Calu3 (cell line): ENCODE data around the gene NUFIP1. TPM values are rescaled to one million over a fixed set of nuclear protein-coding genes. Genes with fewer than 3 reads are reported as not detected.

Experiments
- BruUV-seq: library from RNA; stranded (reverse); fragments of 400-500 nt; replicated peaks from 2 replicates; lab custom pipeline; 2021; lab: Mats Ljungman, UMichigan
- CTCF ChIA-PET: fragments of 300-600 bp; sonication (Branson Sonifier 250); formaldehyde crosslinking; loops from one replicate; lab custom pipeline; 2022; ENCODE audit warnings: antibody characterized with exemption; lab: Charles Lee
- DNase-seq: peaks from one replicate; pipeline ENCODE4 v3.0.0; 2022
- H3K27ac Mint-ChIP-seq: one replicate; pipeline ENCODE4 v1.8.0; 2022; ENCODE audit warnings: mixed read lengths; ENCODE audit not compliant: unreplicated experiment
- H3K27me3 Mint-ChIP-seq: one replicate; pipeline ENCODE4 v1.8.0; 2022; ENCODE audit warnings: mixed read lengths; ENCODE audit not compliant: unreplicated experiment
- H3K36me3 Mint-ChIP-seq: one replicate; pipeline ENCODE4 v1.8.0; 2022; ENCODE audit warnings: mild to moderate bottlenecking, moderate library complexity, mixed read lengths; ENCODE audit not compliant: insufficient read depth, unreplicated experiment
- H3K4me1 Mint-ChIP-seq: one replicate; pipeline ENCODE4 v1.8.0; 2022; ENCODE audit warnings: mild to moderate bottlenecking, low read depth, mixed read lengths; ENCODE audit not compliant: unreplicated experiment
- H3K4me3 Mint-ChIP-seq: one replicate; pipeline ENCODE4 v1.8.0; 2022; ENCODE audit warnings: mild to moderate bottlenecking, low read depth, moderate library complexity, mixed read lengths; ENCODE audit not compliant: unreplicated experiment
- H3K9me3 Mint-ChIP-seq: one replicate; pipeline ENCODE4 v1.8.0; 2022; ENCODE audit warnings: low read depth, mixed read lengths; ENCODE audit not compliant: unreplicated experiment
- CTCF ChIP-seq: fragments of 200-600 bp; IDR thresholded peaks from one replicate; pipeline ENCODE4 v1.8.0; 2022; ENCODE audit warnings: antibody characterized with exemption; ENCODE audit not compliant: unreplicated experiment
- intact Hi-C: fragments of 100-400 bp; cut with micrococcal nuclease; formaldehyde crosslinking; loops from one replicate; pipeline ENCODE4 v1.10.0; 2022; ENCODE audit not compliant: unreplicated experiment
- total RNA-seq: library from RNA; stranded (reverse); gene quantifications from 2 replicates; pipeline ENCODE4 v1.2.3, GENCODE V29; 2022

The NUFIP1 gene
- total RNA-seq, 1 experiment from 2014 or later, result 6.6 TPM

GRCh38 chr13:44908712-44909111, 80.6 kb downstream of the NUFIP1 start:
- Mint-ChIP-seq H3K4me3 (no peak overlapping the region), H3K4me1 (no peaks in the 10 kb centered on the region), H3K9me3 (no peaks in the 10 kb centered on the region), H3K27ac (no peak overlapping the region), H3K27me3 (no peaks in the 10 kb centered on the region), H3K36me3 (no peaks in the 10 kb centered on the region)
- TF ChIP-seq CTCF, result no peak
- intact Hi-C loops, result no loop called here
- no peak for DNase-seq
- no TSS peak for BruUV-seq
- CTCF ChIA-PET, result no interaction called here

- no peak for DNase-seq
- no TSS peak for BruUV-seq
- Mint-ChIP-seq H3K27me3 (no peaks in the 10 kb centered on the region), H3K4me1 (no peaks in the 10 kb centered on the region), H3K27ac (no peak overlapping the region), H3K4me3 (no peak overlapping the region), H3K36me3 (no peaks in the 10 kb centered on the region), H3K9me3 (no peaks in the 10 kb centered on the region)
- TF ChIP-seq CTCF, result no peak
- intact Hi-C loops, result no loop called here
- CTCF ChIA-PET, result no interaction called here
Measured at GRCh38 chr13:44908266-44908665, 81.0 kb downstream of the NUFIP1 start.

GRCh38 chr13:44906713-44907112, 82.6 kb downstream of the NUFIP1 start:
- H3K36me3 Mint-ChIP-seq, result no peaks in the 10 kb centered on the region
- no TSS peak for BruUV-seq
- no peaks in the 10 kb centered on the region for H3K9me3 Mint-ChIP-seq
- H3K4me3 Mint-ChIP-seq, result no peak overlapping the region
- no peak for DNase-seq
- no peak overlapping the region for H3K27ac Mint-ChIP-seq
- no peaks in the 10 kb centered on the region for H3K27me3 Mint-ChIP-seq
- H3K4me1 Mint-ChIP-seq, result no peaks in the 10 kb centered on the region
- CTCF ChIA-PET, result interaction anchor here (0.6 kb wide), 1 partner anchor 260 kb away, joined by 4 read pairs; no protein-coding TSS in a partner anchor
- TF ChIP-seq CTCF, result no peak
- intact Hi-C loops, result no loop called here

- CTCF ChIA-PET, result no interaction called here
- Mint-ChIP-seq H3K27ac (no peak overlapping the region), H3K9me3 (no peaks in the 10 kb centered on the region), H3K36me3 (no peaks in the 10 kb centered on the region), H3K4me3 (no peak overlapping the region), H3K4me1 (no peaks in the 10 kb centered on the region), H3K27me3 (no peaks in the 10 kb centered on the region)
- BruUV-seq, result no TSS peak
- DNase-seq, result no peak
- intact Hi-C loops, result no loop called here
- no peak for TF ChIP-seq CTCF
Measured at GRCh38 chr13:44906230-44906629, 83.0 kb downstream of the NUFIP1 start.
